Eye (tissue), 1 donor: ENCODE results near the gene ENOSF1.

ENCODE experiments used
- DNase-seq: peaks from one replicate; pipeline ENCODE4 v3.0.0-alpha.2; 2015

Gene ENOSF1

DNA sequence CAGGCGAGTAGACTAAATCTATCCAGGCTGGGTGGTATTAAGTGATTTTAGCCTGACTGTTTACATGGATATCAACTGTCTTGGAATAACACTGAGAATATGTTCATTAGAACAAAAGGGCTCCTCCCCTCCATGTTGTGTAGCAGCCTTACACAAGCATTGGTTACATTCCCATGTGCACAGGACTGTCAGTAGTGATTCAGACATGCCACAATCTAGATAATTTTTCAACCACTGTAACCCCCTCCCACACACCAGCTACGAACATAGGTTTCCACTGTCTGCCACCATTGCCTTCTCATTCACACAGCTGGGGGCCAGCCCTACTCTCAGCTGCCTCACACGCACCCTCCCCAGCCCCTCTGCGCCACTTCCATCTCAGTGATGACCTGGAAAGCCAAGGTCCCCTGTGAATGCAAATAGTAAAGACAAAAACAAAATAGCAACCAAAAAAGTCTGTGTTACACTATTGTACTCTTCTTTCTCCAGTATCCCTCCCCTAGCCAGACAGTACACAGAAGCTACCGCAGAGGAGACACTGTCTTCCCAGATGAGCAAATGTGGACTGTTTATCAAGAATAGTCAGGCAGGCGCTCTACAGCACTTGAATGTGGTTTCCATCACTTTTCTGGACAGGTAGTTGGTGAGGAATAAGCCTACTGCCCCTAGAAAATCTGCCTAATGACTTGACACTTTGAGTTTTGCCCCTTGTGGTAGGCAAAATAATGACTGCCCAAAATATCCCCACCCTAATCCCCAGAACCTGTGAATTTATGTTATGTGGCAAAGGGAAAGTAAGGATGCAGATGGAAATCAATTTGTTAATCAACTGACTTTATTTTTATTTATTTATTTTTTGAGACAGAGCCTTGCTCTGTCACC lies 82.9 kb downstream of the ENOSF1 start:
- no peak for DNase-seq

GRCh38 chr18:627231-627630 lies 85.2 kb downstream of the ENOSF1 start:
- DNase-seq, result no peak

DNA sequence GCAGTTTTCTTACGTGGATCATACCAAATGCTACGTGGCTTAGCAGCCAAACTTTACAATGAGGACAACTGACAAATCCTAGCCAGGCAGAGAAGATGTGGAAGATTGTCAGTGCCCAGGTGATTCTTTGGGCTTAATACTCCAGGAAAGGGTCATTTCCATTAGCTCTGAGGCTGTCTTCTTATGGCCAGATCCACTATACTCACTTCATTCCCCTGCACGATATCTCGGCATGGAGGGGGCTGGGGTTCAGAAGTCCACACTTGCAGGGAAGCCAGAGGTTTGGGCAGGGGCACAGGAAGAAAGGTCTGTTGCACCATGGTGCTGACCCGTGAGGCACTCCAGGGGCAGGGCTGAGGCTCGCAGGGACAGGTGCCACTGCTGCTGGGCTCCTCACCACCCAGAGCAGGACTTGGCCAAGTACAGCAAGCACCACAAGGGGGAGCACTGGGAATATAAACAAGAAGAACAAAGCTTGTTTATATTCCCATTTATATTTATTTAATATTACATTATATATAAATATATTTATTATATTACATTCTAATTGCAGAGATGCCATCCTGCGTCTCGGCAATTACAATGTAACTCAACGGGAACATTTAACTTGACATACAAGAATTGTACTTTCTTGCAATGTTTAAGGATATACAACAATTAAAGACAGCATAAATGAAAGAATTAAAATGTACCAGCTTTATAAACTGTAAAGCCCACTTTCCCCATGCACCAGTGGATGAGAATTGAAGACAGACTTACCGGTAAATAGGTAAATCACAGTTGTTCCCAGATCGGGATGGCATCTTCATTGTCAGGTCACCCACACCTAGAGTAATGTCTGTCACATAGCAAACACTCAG lies 88.4 kb downstream of the ENOSF1 start:
- DNase-seq, result peak; percentile 86

GRCh38 chr18:622289-622688 lies 90.1 kb downstream of the ENOSF1 start:
- no peak for DNase-seq

GRCh38 chr18:621291-622043 lies 91.0 kb downstream of the ENOSF1 start:
- DNase-seq, result peak; percentile 53
